Stimulated activated CD4-positive, alpha-beta T cell treated with anti-CD3 and anti-CD28 coated beads, Interleukin-1b, Interleukin-23, amount 100 ng/mL, for 48 hours (primary cell): Measurements from ENCODE around the gene PANK2.
A peak's percentile ranks its signal among the peaks of the same experiment; 100 is the strongest.
"Not testable (repeated sequence)": the region's sequence is repeated elsewhere in the genome, so short reads cannot be mapped to it uniquely, and the experiment has no call there.

ENCODE experiments used
- DNase-seq: peaks from one replicate; pipeline ENCODE4 v3.0.0-alpha.2; 2020

Gene PANK2

DNA sequence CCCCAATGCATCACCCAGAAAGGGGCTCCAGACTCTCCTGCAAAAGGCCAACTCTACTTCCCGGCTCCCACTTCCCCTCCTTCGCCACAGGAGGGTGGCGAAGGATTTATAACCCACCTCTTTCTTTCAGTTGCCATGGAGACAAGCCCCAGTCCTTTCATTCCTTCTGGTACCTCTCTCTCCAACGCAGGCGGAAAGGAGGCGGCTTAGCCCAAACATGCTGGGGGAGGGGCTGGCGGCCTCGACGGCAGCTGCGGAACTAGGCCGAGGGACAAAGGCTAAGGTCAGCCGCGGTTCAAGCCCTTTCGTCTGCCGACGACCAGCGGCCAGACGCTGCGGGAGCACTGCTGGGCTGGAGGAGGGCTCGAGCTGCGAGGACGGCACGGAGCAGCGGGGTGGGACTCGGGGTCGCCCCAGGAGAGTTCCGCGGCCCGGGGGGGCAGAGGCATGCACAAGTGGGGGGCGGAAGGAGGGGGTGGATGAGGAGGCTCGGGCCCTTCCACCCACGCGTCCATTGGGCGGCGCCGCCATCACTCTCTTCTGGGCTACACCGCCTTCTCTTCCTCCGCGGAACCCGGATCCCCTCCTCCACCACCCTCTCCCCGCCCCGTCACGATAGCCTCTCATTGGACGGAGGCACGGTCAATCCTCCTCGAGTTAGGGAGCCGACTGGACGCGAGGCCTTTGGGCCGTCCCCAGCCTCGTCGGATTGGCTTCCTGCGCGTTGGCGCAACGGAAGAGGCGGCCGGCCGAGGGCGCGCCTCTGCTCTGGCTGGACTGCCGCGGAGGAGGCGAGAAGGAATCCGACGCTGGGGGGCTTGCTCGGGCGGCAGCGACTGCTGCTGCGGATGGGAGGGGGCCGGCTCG is at the start of gene PANK2:
TSS of gene PANK2 (plus strand) at position 766 of the 867 bp plus-strand sequence.
- peak; percentile 98 for DNase-seq

DNA sequence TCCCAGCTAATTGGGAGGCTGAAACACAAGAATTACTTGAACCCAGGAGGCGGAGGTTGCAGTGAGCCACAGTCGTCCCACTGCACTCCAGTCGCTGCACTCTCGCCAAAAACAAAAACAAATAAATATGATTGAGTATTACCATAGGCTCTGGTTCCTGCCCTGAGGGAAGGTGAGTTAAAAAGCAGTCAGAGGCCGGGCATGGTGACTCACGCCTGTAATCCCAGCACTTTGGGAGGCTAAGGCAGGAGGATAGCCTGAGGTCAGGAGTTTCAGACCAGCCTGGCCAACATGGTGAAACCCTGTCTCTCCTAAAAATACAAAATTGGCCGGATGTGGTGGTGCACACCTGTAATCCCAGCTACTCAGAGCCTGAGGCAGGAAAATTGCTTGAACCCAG is 49.0 kb upstream of the PANK2 start:
- DNase-seq: not testable (repeated sequence)

DNA sequence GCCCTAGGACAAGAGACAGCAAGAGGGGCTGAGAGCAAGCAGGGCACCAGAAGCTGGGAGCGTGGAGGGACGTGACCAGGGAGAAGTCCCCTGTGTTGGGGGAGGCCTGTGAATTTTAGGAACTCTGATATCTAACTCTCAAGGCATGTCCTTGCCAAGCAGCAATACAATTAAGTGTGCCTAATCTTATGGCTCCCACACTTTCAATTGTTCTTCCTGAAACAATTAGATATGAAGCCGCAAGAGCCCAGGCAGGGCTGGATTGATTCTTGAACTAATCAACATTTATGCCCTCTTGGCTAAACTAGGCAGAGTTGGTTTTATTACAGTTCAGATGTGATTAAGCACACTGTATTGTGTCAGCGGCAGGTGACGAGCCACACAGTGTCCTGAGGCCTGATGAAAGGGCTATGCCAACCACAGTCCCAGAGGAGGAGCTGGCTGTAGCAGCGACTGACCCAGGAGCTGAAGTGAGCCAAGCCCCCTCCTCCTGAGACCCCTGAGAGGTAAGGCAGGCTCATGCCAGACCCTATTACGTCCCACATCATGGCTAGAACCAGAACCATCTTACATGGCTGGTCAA is 46.7 kb upstream of the PANK2 start:
- DNase-seq: no peak

DNA sequence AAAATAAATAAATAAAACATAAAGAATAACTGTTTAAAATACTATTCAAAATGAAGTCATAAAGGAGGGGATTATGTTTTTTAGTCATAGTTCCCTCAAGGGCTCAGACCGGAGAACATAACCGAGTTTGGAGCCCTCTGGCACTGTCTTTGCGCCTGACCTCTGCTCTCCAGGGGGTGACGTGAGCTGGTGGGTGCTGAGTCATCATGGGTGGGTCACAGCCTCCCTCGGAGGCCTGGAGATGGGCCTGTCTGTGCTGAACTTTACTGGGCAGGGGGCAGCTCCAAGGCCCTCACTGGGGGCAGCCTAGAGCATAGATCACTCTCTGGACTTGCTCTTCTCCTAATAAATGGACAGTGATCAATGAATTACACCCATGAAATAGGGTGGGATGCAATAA is 45.7 kb upstream of the PANK2 start:
- DNase-seq: no peak

DNA sequence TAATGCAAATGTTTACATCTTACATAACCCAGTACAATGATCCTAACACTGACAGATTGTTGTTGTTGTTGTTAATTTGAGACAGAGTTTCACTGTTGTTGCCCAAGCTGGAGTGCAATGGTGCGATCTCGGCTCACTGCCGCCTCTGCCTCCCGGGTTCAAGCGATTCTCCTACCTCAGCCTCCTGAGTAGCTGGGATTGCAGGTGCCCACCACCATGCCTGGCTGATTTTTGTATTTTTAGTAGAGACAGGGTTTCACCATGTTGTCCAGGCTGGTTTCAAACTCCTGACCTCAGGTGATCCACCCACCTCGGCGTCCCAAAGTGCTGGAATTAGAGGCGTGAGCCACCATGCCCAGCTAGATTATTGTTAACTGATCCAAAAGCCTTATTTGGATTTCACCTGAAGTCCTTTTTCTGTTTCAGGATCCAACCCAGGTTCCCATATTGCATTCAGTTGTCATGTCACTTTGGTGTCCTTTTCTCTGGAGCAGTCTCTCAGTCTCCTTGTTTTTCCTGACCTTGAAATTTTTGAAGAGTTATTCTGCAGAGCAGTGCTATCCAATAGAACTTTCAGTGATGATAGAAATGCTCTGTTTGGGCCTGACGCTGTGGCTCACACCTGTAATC is 45.1 kb upstream of the PANK2 start:
- not testable (repeated sequence) for DNase-seq

DNA sequence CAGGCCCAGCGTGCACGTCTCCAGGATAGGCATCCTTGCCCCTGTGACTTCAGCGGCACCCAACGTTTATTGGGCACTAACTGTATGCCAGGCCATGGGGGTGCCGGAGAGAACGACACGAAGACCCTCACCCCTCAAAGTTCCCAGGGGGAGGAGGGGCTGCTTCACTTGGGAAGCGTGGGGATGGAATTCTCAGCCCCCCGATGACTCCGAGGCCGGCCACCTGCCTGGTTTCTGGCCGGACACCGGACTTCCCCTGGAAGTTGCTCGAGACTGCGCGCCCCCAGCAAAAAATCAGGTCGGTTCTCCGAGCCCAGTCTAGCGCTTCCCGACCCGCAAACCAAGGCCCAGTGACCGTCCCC is 42.8 kb upstream of the PANK2 start:
- no peak for DNase-seq

DNA sequence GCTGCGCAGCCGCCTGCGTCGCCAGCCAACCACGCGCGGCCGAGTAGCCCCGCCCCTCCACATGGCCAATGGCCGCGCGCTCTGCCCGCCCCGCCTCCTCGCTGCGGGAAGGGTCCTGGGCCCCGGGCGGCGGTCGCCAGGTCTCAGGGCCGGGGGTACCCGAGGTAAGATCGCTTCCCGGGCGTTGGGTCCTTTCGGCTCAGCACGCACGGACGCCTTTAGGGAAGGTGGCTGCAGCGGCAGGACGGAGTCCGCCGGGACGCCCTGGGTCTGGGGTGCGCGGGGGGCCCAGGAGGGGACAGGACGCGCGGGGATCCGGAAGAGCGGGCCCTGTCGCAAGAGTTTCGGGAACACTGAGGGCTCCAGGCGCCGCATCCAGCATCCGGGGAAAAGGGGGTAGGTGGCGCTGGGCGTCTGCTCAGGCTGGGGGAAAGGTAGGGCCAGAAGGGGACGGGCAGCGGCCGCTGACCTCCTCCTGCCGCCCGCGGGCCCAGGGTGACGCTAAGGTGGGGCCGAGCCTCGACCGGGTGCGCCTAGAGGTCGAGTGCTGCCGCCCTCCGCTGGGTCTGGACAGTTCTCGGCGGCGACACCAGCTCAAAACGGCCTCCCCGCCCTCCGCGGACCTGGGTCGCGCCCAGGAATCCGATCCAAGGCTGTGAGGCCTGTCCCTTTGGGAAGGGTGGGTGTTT is 42.3 kb upstream of the PANK2 start, which contains the start of gene MAVS:
TSS of gene MAVS (plus strand) at position 95 of the 689 bp plus-strand sequence. CDS start 7,791 bp downstream, outside the sequence.
- peak; percentile 84 for DNase-seq

DNA sequence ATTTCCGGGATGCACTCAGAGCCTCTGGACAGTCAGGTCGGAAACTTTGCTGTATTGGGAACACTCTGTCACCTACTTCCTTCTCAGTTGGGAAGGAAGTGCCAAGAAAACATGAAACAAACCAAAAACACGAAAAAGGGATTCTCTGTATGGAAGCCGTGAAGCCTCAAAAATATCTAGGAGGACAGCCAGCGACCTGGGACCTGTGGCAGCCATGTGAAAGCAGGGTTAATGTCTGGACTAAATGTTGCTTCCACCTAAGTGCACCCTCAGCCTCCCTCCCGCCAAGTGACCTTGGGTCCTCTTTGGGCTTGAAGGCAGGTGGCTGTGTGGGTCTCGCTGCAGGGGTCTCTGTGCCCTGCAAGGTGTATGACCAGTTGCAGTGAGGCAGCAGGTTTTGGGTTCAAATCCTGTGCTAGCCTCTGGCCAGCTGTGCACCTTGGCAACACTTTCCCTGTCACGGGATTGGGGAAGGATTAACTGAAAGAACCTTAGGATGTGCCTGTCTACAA is 41.7 kb upstream of the PANK2 start:
- DNase-seq: no peak

DNA sequence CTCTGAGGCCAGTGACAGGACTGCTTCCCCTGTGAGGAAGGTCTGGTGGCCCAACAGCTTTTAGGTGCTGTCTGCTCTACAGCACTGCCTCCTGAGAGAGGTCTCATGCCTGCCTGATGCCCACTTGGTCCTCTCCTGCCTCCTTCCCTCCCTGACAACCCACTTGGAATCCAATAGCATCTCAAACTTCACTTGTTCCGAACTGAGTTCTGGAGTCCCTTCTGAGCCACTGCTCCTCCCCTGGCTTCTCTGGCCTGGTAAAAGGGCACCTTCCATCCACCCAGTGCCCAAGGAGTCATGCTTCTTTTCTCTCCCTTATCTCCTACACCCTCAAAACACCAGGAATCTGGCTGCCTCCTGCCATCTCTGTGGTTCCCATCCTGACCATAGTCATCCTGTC is 40.6 kb upstream of the PANK2 start:
- no peak for DNase-seq

DNA sequence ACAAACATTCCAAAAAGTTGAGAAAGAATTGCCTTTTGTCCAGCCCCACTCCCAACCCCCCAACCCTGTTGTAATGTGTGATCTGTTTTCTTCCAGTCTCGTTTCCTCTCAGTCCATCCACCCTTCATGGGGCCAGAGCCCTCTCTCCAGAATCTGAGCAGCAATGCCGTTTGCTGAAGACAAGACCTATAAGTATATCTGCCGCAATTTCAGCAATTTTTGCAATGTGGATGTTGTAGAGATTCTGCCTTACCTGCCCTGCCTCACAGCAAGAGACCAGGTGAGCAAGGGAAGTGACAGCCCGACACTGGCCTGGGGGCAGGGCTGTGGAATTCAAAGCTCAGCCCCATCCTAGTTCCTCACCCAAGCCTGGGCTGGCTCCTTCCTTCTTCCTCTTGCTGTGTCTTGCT is 34.7 kb upstream of the PANK2 start:
- no peak for DNase-seq

DNA sequence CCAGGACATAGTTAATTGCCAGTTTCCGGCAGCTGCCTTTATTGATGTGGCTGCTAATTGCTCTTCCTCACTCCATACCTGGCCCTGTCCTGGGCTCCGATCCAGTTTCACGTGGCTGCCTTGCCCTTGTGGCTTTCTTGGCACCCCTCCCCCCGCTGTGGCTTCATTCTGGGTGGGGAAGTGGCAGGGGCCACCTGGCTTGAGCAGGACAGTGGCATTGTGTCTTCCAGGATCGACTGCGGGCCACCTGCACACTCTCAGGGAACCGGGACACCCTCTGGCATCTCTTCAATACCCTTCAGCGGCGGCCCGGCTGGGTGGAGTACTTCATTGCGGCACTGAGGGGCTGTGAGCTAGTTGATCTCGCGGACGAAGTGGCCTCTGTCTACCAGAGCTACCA is 31.8 kb upstream of the PANK2 start:
- DNase-seq: no peak

DNA sequence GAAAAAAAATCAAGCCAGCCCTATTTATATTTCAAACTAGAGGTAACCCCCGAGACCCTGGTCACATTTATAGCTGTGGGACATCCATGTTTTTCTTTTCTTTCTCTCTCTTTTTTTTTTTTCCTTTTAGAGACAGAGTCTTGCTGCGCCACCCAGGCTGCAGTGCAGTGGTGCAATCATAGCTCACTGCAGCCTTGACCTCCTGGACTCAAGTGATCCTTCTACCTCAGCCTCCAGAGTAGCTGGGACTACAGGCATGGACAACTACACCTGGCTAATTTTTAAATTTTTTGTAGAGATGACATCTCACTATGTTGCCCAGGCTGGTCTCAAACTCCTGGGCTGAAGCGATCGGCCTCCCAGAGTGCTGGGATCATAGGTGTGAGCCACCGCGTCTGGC is 30.5 kb upstream of the PANK2 start:
- no peak for DNase-seq

DNA sequence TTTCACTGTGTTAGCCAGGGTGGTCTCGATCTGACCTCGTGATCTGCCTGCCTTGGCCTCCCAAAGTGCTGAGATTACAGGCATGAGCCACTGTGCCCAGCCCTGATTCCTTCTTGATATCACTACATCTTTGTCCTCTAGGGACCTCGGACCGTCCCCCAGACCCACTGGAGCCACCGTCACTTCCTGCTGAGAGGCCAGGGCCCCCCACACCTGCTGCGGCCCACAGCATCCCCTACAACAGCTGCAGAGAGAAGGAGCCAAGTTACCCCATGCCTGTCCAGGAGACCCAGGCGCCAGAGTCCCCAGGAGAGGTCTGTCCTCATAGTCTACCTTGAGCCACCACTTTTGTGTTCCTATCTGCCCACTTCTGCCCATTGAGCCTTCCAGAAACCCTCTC is 28.0 kb upstream of the PANK2 start:
- DNase-seq: no peak

DNA sequence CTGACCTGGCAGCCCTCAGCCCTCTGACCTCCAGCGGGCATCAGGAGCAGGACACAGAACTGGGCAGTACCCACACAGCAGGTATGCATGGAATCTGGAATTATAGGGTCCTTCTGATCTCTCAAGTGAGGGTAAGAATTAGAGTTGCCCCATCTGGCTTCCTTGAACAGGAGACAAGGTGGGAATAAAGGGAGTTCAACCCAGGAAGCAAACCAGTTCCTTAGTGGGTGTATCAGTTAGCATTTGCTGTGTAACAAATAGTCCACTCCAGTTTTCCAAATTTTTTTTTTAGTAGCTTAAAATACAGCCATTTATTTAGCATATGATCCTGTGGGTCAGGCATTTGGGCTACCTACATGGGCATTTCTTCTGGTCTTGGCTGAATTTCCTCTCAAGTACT is 26.9 kb upstream of the PANK2 start:
- DNase-seq: no peak

DNA sequence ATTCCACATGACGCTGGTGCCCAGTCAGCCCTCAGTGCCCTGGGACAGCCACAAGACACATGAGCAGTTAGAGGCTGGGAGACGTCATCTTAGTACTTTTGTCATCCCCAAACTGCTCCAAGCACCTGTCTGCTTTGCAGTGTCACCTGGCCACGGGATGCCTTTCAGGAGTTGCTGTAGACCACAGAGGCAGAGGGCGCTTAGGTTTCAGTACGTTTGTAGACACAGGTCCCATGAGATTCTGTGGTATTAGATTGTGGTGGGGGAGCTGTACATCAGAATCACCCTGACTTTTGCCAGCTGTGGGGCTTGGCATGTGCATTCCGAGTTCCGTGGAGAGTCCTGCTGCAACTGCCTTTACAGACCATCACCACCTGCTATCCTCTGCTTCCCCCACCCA is 25.9 kb upstream of the PANK2 start:
- no peak for DNase-seq

DNA sequence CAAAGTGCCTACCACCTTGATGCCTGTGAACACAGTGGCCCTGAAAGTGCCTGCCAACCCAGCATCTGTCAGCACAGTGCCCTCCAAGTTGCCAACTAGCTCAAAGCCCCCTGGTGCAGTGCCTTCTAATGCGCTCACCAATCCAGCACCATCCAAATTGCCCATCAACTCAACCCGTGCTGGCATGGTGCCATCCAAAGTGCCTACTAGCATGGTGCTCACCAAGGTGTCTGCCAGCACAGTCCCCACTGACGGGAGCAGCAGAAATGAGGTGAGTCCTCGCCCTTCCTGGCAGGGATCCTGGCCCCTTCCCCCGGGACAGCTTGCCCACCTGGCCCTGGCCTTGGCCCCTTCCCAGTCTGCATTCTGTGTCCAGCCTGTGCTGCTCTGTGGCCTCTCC is 24.7 kb upstream of the PANK2 start:
- no peak for DNase-seq

DNA sequence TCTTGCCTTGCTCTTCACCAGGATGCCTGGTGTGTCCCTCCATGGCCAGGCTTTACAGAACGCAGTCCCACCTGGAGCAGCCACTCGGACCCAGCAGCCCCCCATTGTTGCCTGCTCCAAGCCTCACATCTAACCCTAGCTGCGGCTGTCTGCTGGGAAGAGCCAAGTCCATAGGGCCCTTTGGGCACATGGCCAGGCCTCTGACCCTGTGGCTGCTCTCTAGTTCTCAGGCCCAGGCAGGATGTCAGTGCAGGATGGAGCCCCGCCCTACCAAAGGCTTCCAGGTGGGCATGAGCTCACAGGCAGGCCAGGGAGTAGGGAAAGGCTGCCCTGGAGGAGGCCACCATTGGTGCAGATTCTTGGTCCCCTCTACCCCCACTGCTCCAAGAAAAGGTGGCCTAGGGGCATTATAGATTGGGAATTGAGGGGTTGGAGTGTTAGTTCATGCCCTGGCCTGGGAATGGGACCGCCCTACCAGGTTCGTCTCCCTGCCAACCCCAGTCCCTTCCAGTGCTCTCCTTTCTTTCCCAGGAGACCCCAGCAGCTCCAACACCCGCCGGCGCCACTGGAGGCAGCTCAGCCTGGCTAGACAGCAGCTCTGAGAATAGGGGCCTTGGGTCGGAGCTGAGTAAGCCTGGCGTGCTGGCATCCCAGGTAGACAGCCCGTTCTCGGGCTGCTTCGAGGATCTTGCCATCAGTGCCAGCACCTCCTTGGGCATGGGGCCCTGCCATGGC is 23.9 kb upstream of the PANK2 start:
- no peak for DNase-seq

DNA sequence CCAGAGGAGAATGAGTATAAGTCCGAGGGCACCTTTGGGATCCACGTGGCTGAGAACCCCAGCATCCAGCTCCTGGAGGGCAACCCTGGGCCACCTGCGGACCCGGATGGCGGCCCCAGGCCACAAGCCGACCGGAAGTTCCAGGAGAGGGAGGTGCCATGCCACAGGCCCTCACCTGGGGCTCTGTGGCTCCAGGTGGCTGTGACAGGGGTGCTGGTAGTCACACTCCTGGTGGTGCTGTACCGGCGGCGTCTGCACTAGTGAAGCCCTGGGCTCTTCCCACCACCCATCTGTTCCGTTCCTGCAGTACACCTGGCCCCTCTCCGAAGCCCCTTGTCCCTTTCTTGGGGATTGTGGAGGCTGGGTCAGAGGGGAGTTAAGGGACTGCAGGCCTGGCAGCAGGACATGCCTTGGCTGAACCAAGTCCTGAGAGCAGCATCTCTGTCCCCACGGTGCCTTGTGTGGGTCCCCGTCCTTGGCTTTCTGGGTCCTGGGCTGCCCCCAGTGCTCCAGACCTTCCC is 23.2 kb upstream of the PANK2 start:
- DNase-seq: no peak

DNA sequence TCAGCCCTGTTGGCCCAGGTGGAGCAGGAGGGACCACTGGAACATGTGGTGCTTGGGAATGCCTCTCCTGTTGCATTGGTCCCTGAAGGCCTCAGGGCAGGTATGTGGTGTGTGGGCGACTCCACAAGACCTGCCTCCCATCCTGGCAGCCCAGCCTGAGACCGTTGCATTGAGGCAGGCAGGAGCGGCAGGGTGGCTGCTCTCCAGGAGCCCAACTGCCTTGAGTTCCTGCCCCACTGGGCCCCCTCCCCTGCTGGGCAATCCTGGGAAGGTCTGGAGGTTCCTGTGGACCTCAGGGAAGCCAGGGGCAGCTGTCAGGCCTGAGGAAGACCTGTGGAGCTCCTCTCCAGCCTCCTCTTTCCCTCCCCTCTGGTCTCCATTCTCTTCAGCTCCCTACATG is 22.7 kb upstream of the PANK2 start:
- no peak for DNase-seq

DNA sequence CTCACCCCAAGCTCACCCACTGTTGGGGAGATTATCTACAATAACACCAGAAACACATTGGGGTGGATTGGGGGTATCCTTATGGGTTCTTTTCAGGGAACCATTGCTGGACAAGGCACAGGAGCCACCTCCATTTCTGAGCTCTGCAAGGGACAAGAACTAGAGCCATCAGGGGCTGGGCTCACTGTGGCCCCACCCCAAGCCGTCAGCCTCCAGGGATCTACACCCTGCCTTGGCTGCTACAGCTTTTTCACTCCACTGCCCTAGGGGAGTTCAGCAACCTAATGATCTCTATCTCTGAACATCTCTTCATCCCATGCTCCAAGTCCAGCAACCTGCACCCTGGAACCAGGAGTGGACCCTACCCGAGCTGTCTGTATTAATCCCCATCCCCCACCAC is 21.4 kb upstream of the PANK2 start:
- no peak for DNase-seq

DNA sequence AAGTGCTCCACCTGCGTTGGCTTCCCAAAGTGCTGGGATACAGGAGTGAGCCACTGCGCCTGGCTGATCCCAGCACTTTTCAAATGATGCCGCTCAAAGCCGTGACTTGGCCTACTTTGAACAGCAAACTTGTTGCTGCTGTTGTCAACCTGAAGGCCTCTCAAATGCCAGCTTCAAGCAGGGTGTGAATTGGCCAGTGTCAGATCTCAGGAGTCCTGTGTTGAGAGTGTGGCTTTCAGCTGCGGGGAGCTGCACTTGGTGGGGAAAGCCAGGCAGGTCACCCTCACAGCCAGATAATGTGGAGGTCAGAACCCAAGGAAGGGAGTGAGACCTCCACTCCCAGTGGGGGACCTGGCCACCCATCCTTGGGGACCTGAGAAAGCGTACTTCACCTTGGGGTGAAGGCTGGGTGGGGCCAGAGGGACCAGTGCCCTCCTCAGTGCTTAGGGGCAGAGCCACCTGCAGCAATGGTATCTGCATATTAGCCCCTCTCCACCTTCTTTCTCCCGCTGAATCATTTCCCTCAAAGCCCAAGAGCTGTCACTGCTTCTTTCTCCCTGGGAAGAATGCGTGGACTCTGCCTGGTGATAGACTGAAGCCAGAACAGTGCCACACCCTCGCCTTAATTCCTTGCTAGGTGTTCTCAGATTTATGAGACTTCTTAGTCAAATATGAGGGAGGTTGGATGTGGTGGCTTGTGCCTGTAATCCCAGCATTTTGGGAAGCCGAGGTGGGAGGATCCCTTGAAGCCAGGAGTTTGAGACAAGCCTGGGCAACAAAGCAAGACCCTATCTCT is 19.1 kb upstream of the PANK2 start:
- DNase-seq: no peak
